GM18498 (cell line): ENCODE measurements around the gene STEAP2.

Experiments used
- ATAC-seq: cut with Tn5 transposase; IDR thresholded peaks from one replicate; pipeline ENCODE4 v1.9.1; 2021; ENCODE audit warnings: mild to moderate bottlenecking, moderate library complexity; ENCODE audit not compliant: unreplicated experiment

The STEAP2 gene

GRCh38 chr7:90267263-90267858 is 55.8 kb downstream of the STEAP2 start:
- ATAC-seq: no peak

- ATAC-seq: no peak
Measured at GRCh38 chr7:90269163-90269562, 57.6 kb downstream of the STEAP2 start.

GRCh38 chr7:90270431-90271178 is 59.1 kb downstream of the STEAP2 start:
- ATAC-seq: no peak

GRCh38 chr7:90271753-90272152 is 60.2 kb downstream of the STEAP2 start:
- no peak for ATAC-seq

GRCh38 chr7:90272242-90272641 is 60.7 kb downstream of the STEAP2 start:
- no peak for ATAC-seq

GRCh38 chr7:90274161-90274560 is 62.6 kb downstream of the STEAP2 start:
- no peak for ATAC-seq

GRCh38 chr7:90276033-90276728 is 64.6 kb downstream of the STEAP2 start:
- ATAC-seq: no peak
